GM18951 (cell line): ENCODE results near the gene PTGIS.

Source experiments
- POLR2A ChIP-seq: IDR thresholded peaks from 4 replicates; pipeline ENCODE4 v1.6.1; 2011; ENCODE audit warnings: mild to moderate bottlenecking; ENCODE audit not compliant: insufficient read length, insufficient read depth; ENCODE audit errors: extremely low read depth
- in situ Hi-C: fragments of 300-500 bp; cut with MboI; formaldehyde crosslinking; loops from one replicate; pipeline ENCODE4 v1.12.0; 2022; ENCODE audit warnings: low sequenced_read_pairs, mixed read lengths, inconsistent platforms; ENCODE audit not compliant: unreplicated experiment

PTGIS gene

DNA sequence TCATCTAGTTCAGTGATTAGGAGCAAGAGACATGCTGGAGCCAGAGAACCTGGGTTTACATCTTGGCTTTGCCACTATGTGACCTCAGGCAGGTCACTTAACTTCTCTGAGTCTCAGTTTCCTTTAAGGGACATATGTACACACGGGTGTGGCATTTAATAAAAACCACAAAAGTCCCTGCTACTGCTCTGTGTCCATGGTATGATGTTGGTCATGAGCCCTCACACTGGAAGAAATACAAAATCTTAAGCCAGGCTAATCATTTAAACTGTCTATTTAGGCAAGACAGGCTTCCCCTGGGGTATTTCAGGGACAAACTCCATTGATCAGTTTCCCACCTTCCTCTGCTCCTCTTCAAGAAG, 12.9 kb upstream of the PTGIS start:
- TF ChIP-seq POLR2A, result no peak
- in situ Hi-C loops, result no loop called here

DNA sequence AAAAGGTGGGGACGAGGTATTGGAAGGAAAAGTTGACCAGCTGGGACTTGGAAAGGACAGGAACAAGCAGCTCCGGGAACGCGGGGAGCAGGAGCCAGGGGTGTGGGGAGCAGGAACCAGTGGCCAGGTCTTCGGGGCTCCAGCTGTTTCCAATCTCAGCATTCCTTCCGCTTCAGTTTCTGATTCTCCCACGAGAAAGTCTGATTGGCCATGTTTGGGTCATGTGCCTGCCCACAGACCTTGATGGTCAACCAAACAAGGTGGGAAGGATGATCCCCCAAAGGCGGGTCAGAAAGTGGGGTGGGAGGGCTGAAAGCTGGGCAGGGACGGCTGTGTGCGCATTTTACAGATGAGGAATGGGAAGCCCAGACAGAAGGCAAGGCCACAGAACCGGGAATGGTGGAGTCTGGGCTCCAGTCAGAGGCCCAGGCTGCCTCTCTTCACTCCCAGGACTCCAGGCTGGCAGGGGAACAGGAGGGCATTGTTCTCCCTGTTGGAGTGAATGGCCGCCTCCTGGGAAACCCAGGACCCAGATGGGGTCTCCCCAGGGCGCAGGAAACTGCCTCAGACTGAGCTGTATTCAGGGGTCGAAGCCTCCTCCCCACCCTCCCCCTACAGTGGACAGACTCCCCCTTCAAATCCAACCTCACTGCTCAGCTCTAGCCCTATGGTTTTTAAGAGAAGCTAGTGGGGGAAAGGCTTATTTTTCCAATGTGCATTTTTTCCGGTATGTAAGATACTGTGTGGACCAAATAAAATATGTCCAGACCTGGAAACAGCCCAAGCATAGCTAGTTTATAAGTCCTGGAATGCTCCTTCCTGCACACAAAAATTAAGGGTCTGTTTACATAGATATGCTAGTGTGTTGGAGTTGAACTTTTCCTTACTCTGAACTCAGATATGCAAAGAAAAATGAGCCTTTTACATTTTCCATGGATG, 12.2 kb upstream of the PTGIS start:
- TF ChIP-seq POLR2A, result no peak
- in situ Hi-C loops, result no loop called here

DNA sequence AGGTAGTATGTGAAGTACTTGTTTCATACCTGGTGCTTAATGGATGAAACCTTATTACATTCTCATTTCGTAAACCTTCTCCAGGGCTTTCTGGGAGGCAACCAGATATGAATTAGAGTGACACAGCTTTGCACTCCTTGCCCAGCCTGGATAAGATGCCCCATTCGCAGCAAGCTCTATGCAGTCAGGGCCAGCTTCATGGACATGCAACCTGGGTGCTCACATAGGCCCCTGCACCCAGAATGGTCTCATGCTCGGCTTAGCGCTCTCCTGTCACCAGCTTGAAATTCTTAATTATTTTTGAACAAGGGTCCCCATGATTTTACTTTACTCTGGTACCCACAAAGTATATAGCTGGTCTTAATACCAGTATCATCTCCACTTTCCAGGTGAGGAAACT, 11.3 kb upstream of the PTGIS start:
- no peak for TF ChIP-seq POLR2A
- in situ Hi-C loops, result no loop called here

DNA sequence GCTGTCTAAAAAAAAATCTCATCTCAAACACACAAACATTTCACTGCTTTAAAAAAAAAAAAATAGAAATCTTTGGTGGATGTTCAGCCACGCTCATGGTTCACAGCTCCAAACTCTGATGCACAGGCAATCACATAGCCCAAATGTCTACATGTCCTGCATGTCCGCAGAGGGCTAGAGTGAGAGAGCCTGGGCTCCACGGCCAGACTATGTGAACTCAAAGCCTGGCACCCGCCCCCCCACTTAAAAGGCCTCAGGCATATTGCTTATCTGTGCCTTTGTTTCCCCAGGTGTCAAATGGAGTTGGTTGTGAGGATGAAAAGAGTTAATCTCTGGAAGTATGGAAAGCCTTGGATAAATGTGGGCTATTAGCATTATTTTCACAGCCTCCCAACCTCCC, 10.5 kb upstream of the PTGIS start:
- in situ Hi-C loops, result no loop called here

DNA sequence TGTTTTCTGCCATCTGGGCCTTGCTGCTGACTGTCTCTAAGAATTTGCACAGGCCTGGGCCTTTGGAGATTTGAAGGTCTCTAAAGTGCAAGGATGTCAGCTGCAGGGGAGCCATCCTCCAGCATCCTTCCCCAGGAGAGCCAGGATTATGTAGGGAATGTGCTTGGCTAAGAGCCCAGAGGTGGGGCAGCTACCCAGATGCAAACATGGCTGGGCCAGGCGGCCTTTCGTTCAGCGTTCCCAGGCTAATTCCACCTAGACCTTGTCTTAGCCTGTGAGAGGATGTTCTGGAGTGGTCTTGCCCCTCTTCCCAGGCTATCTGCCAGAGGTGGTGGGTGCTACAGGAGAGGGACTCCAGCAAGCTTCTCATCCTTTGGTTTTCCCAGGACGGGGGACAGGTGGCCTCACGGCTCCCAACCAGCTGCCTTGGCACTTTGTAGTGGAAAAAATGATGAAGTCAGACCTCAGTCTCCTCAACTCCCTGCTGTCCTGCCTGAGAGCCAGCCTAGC, 7.7 kb upstream of the PTGIS start:
- in situ Hi-C loops, result no loop called here

More for the DNA sequence above, 10.5 kb upstream of the PTGIS start:
- no peak for TF ChIP-seq POLR2A

DNA sequence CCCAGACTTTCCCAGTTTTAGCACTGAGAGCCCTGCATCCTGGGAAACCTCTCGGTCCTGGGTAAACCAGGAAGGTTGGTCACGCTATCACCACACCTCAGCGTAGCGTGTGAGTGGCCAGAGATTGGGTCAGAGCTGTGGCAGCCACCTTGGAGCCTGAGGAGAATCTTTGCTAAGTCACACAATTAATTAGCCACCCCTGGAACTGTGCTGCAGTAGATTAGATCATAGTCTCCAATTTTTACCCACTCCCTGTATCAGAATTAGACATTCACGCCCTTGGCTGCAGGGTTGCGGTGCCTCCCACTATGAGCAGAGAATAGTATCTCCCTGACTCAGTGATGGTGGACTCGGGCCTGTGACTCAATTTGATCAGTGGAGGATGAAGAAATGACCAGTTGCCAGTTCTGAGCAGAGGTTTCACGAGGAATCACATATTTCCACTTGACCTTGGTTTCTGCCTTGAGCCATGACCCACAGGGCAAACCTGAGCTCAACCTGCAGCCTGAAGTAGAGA, 6.0 kb upstream of the PTGIS start:
- in situ Hi-C loops, result no loop called here
- TF ChIP-seq POLR2A, result no peak

More for the DNA sequence above, 7.7 kb upstream of the PTGIS start:
- no peak for TF ChIP-seq POLR2A

DNA sequence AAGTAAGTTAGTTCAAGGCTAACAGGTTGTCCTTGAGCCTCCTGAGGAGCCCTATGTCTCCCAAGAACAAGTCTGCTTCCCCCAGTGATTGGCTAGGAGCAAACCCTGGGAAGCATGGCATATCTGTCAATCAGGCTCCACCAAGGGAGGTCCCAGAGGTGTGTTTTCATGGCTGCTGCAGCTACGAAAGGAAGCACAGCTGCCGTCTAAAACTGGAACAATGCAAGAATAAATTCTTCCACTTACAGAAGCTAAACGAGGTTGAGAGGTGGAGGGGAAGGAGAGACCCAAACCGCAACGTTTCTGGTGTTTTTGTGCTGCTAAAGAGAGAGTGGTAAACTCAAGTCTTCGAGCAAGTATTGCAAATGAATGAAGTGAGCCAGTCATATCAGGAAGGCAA, 4.9 kb upstream of the PTGIS start:
- in situ Hi-C loops, result no loop called here
- TF ChIP-seq POLR2A, result no peak

DNA sequence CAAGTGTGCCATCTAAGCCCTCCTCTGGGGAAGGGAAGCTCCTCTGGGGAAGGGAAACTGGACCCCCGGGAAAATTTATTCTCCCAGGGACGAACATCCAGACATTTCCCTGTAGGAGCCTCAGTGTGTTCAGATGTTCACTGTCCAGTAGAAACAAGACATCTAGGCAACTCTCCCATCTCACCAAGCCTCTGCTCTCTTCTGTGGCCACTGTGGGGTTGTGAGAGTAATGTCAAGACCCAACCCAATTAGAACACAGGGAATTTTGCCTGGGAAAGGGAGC, 3.6 kb upstream of the PTGIS start:
- no peak for TF ChIP-seq POLR2A

DNA sequence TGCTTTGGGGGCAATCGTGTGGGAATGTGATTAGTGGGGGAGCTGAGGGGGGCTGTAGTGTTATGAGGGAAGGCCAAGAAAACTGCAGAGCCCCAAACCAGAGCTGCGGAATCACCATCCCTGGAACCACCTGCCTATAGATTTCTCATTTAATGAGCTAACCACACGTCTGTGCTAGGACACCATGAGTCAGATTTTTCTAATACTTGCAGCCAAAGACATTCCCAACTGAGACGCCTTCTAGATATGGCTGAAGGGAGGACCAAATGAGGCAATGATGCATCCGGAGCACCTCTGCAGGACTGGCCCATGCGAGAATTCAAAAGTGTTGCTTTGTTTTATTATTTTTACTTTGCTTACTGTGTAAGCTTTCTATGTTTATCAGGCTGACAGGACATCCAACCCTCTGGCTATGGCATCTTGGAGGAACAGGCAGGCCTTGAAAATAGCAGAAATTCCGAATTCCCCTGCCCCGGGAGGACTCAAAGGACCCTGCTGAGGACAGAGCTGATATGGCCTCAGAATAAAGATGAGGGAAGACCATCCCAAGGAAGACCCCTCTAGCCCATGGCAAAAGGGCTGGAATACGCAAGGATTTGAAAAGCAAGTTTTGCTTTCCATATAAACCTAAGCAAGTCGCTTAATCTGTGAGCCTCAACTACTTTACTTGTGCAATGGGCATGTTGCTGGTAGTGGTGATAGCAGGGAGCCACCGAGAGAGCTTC, 3.1 kb upstream of the PTGIS start:
- no peak for TF ChIP-seq POLR2A
- in situ Hi-C loops, result no loop called here

More for the DNA sequence above, 3.6 kb upstream of the PTGIS start:
- in situ Hi-C loops, result no loop called here

DNA sequence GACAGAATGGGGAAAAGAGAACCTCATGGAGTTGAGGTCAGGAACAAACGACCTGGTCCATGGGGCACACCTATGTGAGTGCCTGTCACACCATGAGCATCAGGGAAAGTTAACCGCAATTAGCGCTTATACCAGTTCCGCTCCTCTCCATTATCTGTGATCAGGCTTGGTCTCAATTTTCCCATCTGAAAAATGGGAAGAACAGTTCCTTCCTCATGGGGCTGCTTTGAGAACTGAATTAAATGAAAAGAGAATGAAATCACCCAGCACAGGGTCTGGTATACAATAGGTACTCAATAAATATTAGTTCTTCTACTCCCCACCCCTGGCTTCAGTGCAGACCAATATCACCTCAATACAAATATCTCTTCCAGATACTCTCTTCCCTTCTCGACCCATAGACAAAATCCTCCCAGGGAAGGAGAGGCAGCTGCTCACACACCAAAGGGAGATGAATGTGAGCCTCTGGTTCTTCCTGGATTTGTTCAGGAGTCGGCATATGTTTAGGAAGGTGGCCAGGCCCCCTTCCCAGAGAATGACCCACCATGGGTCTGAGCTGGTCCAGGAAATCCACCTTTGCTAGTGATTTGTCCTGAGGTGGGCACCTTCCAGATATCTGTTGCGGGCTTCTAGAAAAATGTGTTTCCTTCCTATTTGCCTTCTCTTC, 2.4 kb upstream of the PTGIS start:
- no peak for TF ChIP-seq POLR2A
- in situ Hi-C loops, result no loop called here

DNA sequence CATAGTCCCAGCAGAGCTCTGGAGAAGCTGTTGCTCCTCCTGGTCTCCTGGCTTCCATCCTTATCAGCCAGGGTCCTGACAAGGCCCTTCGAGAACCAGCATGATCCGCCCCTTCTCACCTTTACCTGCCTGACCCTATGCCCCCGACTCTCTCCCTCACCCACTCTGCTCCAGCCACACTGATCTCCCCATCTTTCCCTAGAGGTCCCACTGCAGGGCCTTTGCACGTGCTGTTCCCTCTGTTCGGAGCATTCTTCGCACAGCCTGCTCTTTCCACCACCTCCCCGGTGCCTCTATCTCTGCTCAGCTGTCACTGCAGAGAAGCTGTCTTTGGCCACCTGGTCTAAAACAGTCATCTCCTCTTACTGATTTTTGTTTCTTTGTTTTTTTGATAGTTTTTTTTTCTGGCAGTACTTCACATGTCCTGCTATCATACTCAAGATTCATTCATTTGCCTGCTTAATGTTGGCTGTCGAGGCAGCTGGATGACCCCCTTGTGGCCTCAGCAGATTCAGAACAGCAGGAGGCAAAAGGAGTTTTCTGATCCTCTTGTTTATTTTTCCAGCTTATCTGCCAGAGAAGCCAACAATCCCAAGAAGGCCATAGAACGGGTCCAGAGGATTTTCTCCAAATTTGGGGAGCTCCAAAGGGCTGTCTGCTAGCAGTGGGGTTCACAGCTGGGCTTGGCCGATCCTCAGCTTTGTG, 1.6 kb upstream of the PTGIS start:
- TF ChIP-seq POLR2A, result no peak
- in situ Hi-C loops, result no loop called here

DNA sequence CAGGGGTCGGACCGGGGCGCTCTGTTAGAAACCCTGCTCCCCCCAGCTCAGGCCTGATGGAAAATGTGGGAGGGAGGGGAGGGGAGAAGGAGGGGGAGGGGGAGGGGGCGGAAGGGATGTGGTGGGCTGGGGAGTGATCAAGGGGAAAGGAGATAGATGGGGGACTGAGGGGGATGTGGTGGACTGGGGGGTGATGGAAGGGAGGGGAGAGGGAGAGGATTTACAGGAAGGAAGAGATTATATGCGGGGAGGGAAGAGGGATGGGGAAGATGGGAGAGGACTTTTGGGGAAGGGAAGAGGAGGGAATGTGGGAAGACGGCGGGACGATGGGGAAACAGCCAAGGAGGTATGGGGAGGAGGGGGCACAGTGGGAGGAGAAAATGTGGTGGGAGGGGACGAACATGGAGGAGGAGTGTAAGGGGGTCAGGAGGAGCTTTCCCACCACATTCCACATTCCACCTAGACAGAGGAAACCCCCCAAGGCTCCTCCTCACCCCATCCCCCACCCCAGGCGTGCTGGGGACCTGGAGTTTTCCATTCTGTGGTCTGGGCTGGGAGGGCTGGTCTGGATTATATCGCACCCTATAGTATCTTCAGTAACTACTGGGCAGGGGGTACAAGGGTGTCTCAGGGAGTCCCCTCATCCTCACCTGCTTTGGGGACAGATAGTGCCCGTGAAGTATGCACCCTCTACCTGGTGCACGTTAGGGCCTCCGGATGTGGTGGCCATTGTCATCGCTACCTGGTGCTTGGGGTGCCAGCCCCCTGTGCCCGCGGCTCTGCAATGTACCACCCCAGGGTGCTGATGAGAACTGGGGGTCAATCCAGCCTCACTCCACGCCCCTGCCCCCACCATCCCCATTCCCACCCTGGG, 578 bp upstream of the PTGIS start:
- in situ Hi-C loops, result no loop called here
- TF ChIP-seq POLR2A, result no peak
